ENCODE results near the gene ZNF598. TPM values are rescaled to one million over a fixed set of nuclear protein-coding genes. Genes with fewer than 3 reads are reported as not detected.

The ZNF598 gene
- polyA plus RNA-seq, 4 donors: 26.7 to 51.9 (median 29.7) TPM

DNA sequence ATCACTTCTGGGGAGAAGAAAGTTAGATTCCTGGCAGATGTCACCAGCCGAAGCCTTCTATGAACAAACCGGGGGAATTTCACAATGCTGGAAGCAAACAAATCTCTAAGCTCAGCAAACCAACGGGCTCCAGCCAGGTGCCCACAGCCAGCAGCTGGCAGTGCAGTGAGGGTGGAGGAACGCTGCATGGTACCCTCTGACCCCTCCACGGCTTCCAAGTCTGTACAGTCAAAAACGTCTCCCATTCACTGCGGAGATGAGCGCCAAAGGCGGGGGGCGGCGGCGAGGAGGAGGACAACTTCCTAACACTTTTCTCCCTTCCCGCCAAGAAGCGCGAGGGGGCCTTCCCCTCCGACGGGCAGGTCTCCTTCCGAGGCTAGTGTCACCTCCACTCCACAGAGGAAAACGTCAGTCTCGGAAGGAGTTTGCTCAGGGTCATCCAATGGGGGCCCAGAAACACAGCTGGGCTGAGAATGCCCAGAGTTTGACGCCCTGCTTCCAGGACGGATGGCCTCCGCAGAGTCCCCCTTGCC is 924 bp downstream of the ZNF598 start:
- Histone ChIP-seq H3K27me3 (ENCODE audit: control insufficient read depth in 3 of 3, insufficient read depth in 3 of 3, low read length in 3 of 3) (no peaks in the 10 kb centered on the region), H3K4me3 (ENCODE audit: low read depth in 1 of 3, low read length in 3 of 3) (peak overlapping the region; percentile 58 to 98 (median 85)), H3K36me3 (ENCODE audit: control insufficient read depth in 3 of 3, insufficient read depth in 2 of 3, low read depth in 1 of 3, low read length in 3 of 3) (peaks cover 0 to 42% (median 0%) of the 10 kb centered on the region in 3 donors), H3K9me3 (ENCODE audit: control insufficient read depth in 2 of 2, insufficient read depth in 1 of 2, low read depth in 1 of 2, low read length in 1 of 2) (no peaks in the 10 kb centered on the region), H3K27ac (ENCODE audit: low read depth in 1 of 3, low read length in 2 of 3) (peak overlapping the region; percentile 62 to 96 (median 94)), H3K4me1 (ENCODE audit: control insufficient read depth in 3 of 3, insufficient read depth in 2 of 3, low read depth in 1 of 3, low read length in 2 of 3) (peaks cover 0 to 38% (median 15%) of the 10 kb centered on the region in 3 donors)
- DNase-seq (peak; percentile 39 to 59), FAIRE-seq (no peak)
- 2 to 3% (median 2%) methylated on average over 23 of the region's 23 CpGs for WGBS, 3 donors

DNA sequence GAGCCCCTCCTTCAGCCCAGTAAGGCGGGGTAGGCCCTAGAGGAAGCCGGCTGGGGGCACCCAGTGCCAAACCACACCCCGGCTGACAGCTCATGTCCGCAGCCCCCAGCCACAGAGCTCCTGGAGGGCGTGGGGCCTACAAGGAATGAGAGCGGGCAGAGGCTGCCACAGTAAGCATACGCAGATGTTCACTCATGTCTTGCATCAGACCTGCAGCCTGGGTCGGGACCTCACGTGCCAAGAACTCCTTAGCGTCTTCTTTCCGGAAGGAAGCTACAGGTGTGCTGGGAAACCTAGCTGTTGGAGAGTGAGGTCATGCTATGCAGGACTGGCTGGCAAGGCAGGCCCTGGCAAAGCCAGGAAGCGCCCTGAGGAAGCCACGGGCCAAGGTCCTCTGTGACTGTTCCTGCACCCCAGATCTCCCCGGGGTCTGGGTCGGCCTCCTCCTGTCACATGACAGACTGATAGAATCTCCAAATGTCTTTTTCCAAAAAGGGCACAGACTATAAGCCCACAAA is 1.6 kb downstream of the ZNF598 start:
- no peak for FAIRE-seq
- H3K36me3 ChIP-seq (ENCODE audit: control insufficient read depth in 3 of 3, insufficient read depth in 2 of 3, low read depth in 1 of 3, low read length in 3 of 3): peaks cover 0 to 48% (median 0%) of the 10 kb centered on the region in 3 donors
- no peaks in the 10 kb centered on the region for H3K9me3 ChIP-seq (ENCODE audit: control insufficient read depth in 2 of 2, insufficient read depth in 1 of 2, low read depth in 1 of 2, low read length in 1 of 2)
- 9 to 27% (median 13%) methylated on average over 15 of the region's 15 CpGs for WGBS, 3 donors
- peak overlapping the region; percentile 62 to 96 (median 94) for H3K27ac ChIP-seq (ENCODE audit: low read depth in 1 of 3, low read length in 2 of 3)
- DNase-seq: peak; percentile 43 to 89
- peak overlapping the region in 2 of 3 donors; percentile 58 to 98 for H3K4me3 ChIP-seq (ENCODE audit: low read depth in 1 of 3, low read length in 3 of 3)
- no peaks in the 10 kb centered on the region for H3K27me3 ChIP-seq (ENCODE audit: control insufficient read depth in 3 of 3, insufficient read depth in 3 of 3, low read length in 3 of 3)
- peaks cover 0 to 40% (median 15%) of the 10 kb centered on the region in 3 donors for H3K4me1 ChIP-seq (ENCODE audit: control insufficient read depth in 3 of 3, insufficient read depth in 2 of 3, low read depth in 1 of 3, low read length in 2 of 3)

DNA sequence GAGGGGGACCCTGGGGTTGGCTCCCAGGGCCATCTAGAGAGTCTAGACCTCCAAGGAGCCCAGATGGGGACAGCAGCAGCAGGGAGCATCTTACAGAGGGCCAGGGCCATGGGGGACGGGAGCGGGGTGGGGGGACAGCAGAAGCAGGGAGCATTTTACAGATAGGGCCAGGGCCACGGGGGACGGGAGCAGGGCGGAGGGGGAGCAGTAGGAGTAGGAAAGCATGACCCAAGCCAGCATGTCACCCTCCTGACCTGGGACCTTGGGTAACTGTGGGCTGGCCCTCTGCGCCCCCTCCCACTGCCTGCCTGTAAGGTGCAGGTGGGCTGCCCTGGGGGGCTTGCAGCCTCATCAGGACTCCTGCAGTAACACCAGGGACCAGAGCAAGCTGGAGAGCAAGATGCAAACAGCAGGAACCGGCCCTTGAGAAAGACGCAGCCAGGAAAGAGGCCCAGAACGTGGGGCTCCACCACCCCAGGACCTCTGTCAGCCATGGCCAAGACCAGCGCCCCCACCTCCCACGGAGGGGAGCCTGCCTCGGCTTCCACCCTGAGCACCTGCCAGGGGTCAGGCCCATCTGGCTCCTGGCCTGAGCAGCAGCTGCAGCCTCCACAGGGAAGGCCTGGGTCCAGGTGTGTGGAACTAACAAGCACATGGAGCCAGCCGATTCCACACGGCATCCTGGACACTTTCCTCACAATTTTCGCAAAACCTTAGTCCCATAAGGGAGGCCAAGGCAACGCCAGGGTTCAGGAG is 2.4 kb downstream of the ZNF598 start:
- peak overlapping the region in 2 of 3 donors; percentile 47 to 96 for H3K27ac ChIP-seq (ENCODE audit: low read depth in 1 of 3, low read length in 2 of 3)
- H3K4me3 ChIP-seq (ENCODE audit: low read depth in 1 of 3, low read length in 3 of 3): no peak overlapping the region
- FAIRE-seq (no peak), DNase-seq (no peak)
- WGBS, 3 donors: 66 to 79% (median 66%) methylated on average over 15 to 16 of the region's 16 CpGs
- no peaks in the 10 kb centered on the region for H3K27me3 ChIP-seq (ENCODE audit: control insufficient read depth in 3 of 3, insufficient read depth in 3 of 3, low read length in 3 of 3)
- no peaks in the 10 kb centered on the region for H3K9me3 ChIP-seq (ENCODE audit: control insufficient read depth in 2 of 2, insufficient read depth in 1 of 2, low read depth in 1 of 2, low read length in 1 of 2)
- peaks cover 0 to 40% (median 15%) of the 10 kb centered on the region in 3 donors for H3K4me1 ChIP-seq (ENCODE audit: control insufficient read depth in 3 of 3, insufficient read depth in 2 of 3, low read depth in 1 of 3, low read length in 2 of 3)
- H3K36me3 ChIP-seq (ENCODE audit: control insufficient read depth in 3 of 3, insufficient read depth in 2 of 3, low read depth in 1 of 3, low read length in 3 of 3): peaks cover 1 to 56% (median 2%) of the 10 kb centered on the region in 3 donors

DNA sequence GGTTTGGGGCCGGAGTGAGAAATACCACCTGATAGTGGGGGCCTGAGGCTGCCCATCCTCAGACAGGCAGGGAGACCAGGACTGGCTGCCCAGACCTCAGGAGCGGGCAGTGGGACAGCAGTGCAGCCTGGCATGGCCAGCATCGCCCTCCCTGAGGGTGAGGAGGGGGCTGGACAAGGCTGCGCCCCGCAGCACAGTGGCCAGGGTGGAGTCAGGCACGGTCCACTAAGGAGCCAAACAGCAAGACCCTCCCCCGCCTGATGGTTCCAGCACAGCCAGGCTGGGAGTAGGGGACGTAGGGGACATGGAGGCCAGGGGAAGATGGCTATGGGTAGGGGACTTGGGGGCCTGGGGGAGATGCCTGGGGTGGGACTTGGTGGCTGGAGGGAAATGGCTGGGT is 3.3 kb downstream of the ZNF598 start:
- Histone ChIP-seq H3K27ac (ENCODE audit: low read depth in 1 of 3, low read length in 2 of 3) (no peak overlapping the region), H3K4me3 (ENCODE audit: low read depth in 1 of 3, low read length in 3 of 3) (no peak overlapping the region), H3K9me3 (ENCODE audit: control insufficient read depth in 2 of 2, insufficient read depth in 1 of 2, low read depth in 1 of 2, low read length in 1 of 2) (no peaks in the 10 kb centered on the region), H3K27me3 (ENCODE audit: control insufficient read depth in 3 of 3, insufficient read depth in 3 of 3, low read length in 3 of 3) (no peaks in the 10 kb centered on the region), H3K4me1 (ENCODE audit: control insufficient read depth in 3 of 3, insufficient read depth in 2 of 3, low read depth in 1 of 3, low read length in 2 of 3) (peaks cover 0 to 40% (median 15%) of the 10 kb centered on the region in 3 donors), H3K36me3 (ENCODE audit: control insufficient read depth in 3 of 3, insufficient read depth in 2 of 3, low read depth in 1 of 3, low read length in 3 of 3) (peaks cover 4 to 65% (median 11%) of the 10 kb centered on the region in 3 donors)
- 92 to 98% (median 95%) methylated on average over 8 of the region's 8 CpGs for WGBS, 3 donors
- DNase-seq (no peak), FAIRE-seq (no peak)

DNA sequence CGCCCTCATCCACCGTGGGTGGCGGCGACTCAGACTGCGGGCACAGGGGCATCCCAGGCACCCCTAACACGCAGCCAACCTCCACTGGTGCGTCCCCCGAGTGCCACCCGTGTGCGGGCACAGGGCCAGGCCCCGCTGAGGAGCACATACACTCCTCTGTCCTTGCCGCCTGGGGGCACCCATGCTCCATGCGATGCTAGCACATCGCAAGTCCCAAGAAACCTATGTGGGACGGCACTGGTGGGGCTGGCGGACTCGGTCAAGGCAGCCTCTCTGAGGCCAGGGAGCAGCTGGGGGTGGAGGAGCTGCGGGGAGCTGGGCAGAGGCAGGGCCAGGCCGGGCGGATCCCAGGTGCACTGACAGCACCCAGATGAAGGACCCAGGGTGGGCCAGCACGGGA is 4.0 kb downstream of the ZNF598 start:
- H3K4me1 ChIP-seq (ENCODE audit: control insufficient read depth in 3 of 3, insufficient read depth in 2 of 3, low read depth in 1 of 3, low read length in 2 of 3): peaks cover 0 to 39% (median 15%) of the 10 kb centered on the region in 3 donors
- no peaks in the 10 kb centered on the region for H3K27me3 ChIP-seq (ENCODE audit: control insufficient read depth in 3 of 3, insufficient read depth in 3 of 3, low read length in 3 of 3)
- no peak overlapping the region for H3K4me3 ChIP-seq (ENCODE audit: low read depth in 1 of 3, low read length in 3 of 3)
- no peaks in the 10 kb centered on the region for H3K9me3 ChIP-seq (ENCODE audit: control insufficient read depth in 2 of 2, insufficient read depth in 1 of 2, low read depth in 1 of 2, low read length in 1 of 2)
- DNase-seq: no peak
- no peak overlapping the region for H3K27ac ChIP-seq (ENCODE audit: low read depth in 1 of 3, low read length in 2 of 3)
- no peak for FAIRE-seq
- peaks cover 8 to 72% (median 11%) of the 10 kb centered on the region in 3 donors for H3K36me3 ChIP-seq (ENCODE audit: control insufficient read depth in 3 of 3, insufficient read depth in 2 of 3, low read depth in 1 of 3, low read length in 3 of 3)
- 79 to 89% (median 86%) methylated on average over 21 of the region's 21 CpGs for WGBS, 3 donors

DNA sequence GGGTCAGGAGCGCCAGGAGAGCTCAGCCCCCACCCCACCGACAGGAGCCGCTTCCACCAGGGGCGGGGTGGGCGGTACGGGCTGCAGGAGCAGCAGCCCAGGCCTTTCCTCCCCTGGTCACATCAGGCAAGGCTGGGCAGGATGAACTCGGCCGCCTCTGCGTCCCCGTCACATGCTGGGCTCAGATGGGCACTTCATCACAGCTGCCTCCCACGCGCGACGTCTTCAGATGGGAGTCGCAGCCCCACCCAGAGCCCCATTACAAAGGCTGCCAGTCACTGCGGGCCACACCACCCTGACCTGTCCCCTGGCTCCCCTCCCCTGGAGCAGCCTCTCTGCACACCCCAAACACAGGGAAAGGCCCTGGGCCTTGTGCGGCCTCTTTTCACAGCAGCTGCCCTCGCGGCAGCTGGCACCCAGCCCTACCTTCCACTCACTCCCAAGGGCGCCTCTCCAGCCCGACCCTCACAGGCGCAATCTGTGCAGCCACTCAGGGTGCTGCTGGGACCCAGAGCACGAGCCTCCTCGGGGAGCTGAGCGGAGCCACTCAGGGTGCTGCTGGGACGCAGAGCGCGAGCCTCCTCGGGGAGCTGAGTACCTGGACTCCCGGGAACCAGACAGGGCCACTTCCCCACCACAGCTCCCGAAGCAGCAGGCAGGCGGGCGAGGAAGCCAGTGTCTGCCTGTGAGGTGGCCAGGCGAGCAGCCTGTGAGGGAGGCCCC is 4.7 kb downstream of the ZNF598 start:
- H3K27me3 ChIP-seq (ENCODE audit: control insufficient read depth in 3 of 3, insufficient read depth in 3 of 3, low read length in 3 of 3): no peaks in the 10 kb centered on the region
- peaks cover 0 to 33% (median 12%) of the 10 kb centered on the region in 3 donors for H3K4me1 ChIP-seq (ENCODE audit: control insufficient read depth in 3 of 3, insufficient read depth in 2 of 3, low read depth in 1 of 3, low read length in 2 of 3)
- no peak overlapping the region for H3K4me3 ChIP-seq (ENCODE audit: low read depth in 1 of 3, low read length in 3 of 3)
- DNase-seq (no peak), FAIRE-seq (no peak)
- 77 to 85% (median 83%) methylated on average over 33 to 34 of the region's 34 CpGs for WGBS, 3 donors
- H3K9me3 ChIP-seq (ENCODE audit: control insufficient read depth in 2 of 2, insufficient read depth in 1 of 2, low read depth in 1 of 2, low read length in 1 of 2): no peaks in the 10 kb centered on the region
- H3K36me3 ChIP-seq (ENCODE audit: control insufficient read depth in 3 of 3, insufficient read depth in 2 of 3, low read depth in 1 of 3, low read length in 3 of 3): peaks cover 8 to 79% (median 16%) of the 10 kb centered on the region in 3 donors
- H3K27ac ChIP-seq (ENCODE audit: low read depth in 1 of 3, low read length in 2 of 3): no peak overlapping the region

DNA sequence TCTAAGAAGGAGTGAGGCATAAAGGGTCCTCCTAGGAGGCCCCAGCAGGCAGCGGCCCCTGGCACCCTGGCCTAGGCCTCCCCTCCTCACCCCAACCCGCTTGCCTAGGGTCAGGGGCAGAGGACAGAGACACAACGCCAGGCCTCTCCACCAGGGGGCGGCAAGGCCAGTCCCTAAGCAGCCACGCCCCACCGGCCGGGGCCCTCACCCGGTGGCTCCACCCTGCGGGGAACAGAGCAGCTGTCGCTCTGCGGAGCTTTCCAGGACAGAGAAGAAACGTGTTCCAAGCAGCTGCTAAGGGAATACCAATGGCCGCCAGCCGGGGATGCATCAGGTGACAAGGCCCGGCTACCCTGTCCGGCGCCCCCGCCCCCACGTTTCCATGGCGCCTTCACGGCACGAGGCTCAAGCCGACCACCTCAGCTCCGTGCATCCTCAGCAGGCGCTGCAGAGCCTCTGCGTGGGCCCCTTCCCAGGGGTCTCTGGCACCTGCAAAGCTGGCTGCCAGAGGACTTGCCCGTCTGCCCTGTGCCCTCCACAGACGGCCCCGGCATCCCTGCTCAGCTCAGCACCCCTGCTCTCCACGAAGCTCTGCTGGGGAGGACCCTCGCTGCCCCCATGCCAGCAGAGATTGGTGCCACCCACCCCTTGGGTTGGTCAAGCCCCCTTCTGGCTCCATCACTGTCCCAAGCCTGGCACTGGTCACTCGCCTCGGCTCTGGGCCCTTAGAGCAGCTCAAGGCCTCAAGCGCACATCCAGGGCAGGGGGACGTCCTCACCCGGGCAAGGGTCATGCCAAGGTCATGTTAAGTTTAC is 5.6 kb downstream of the ZNF598 start:
- peaks cover 0 to 33% (median 12%) of the 10 kb centered on the region in 3 donors for H3K4me1 ChIP-seq (ENCODE audit: control insufficient read depth in 3 of 3, insufficient read depth in 2 of 3, low read depth in 1 of 3, low read length in 2 of 3)
- H3K9me3 ChIP-seq (ENCODE audit: control insufficient read depth in 2 of 2, insufficient read depth in 1 of 2, low read depth in 1 of 2, low read length in 1 of 2): no peaks in the 10 kb centered on the region
- H3K4me3 ChIP-seq (ENCODE audit: low read depth in 1 of 3, low read length in 3 of 3): no peak overlapping the region
- no peaks in the 10 kb centered on the region for H3K27me3 ChIP-seq (ENCODE audit: control insufficient read depth in 3 of 3, insufficient read depth in 3 of 3, low read length in 3 of 3)
- no peak for FAIRE-seq
- 22 to 26% (median 23%) methylated on average over 33 to 36 of the region's 36 CpGs for WGBS, 3 donors
- H3K27ac ChIP-seq (ENCODE audit: low read depth in 1 of 3, low read length in 2 of 3): peak overlapping the region in 2 of 3 donors; percentile 20 to 42
- DNase-seq: peak; percentile 91 to 93
- peaks cover 10 to 88% (median 23%) of the 10 kb centered on the region in 3 donors for H3K36me3 ChIP-seq (ENCODE audit: control insufficient read depth in 3 of 3, insufficient read depth in 2 of 3, low read depth in 1 of 3, low read length in 3 of 3)

Measured in small intestine (tissue), 7 donors.